H1 (cell line): ENCODE results near the gene NOS1AP. TPM values are rescaled to one million over a fixed set of nuclear protein-coding genes. Genes with fewer than 3 reads are reported as not detected.

Experiments
- CTCF ChIA-PET: fragments of 300-600 bp; sonication (Branson Sonifier 250); formaldehyde crosslinking; loops from one replicate; lab custom pipeline; 2021; ENCODE audit not compliant: partially characterized antibody; lab: Charles Lee
- POLR2A ChIA-PET: fragments of 300-600 bp; sonication (Branson Sonifier 250); formaldehyde crosslinking; loops from one replicate; lab custom pipeline; 2021; ENCODE audit warnings: inconsistent platforms; ENCODE audit not compliant: partially characterized antibody; lab: Charles Lee
- DNase-seq, 2 experiments: peaks; one replicate each; pipeline versions ENCODE4 v3.0.0 to v3.0.0-alpha.2; 2010 to 2022; ENCODE audit warnings: low spot score in 2 of 2, low read depth in 1 of 2, mixed read lengths in 1 of 2
- FAIRE-seq: peaks from 2 replicates; lab custom pipeline; 2011; peaks lifted over from hg19 to GRCh38; lab: Jason Lieb, UNC
- H2AFZ ChIP-seq: 2 replicates; pipeline ENCODE4 v1.8.1; 2012; ENCODE audit warnings: low read length, inconsistent platforms
- H2AK5ac ChIP-seq: 2 replicates; pipeline ENCODE4 v1.6.1; 2013; ENCODE audit warnings: low read depth, low read length
- H2BK120ac ChIP-seq: replicated peaks from 2 replicates; pipeline ENCODE3; 2013; ENCODE audit warnings: low read depth, low read length, inconsistent platforms
- H2BK12ac ChIP-seq: 2 replicates; pipeline ENCODE4 v1.6.1; 2013; ENCODE audit warnings: low read depth, low read length
- H2BK15ac ChIP-seq: 2 replicates; pipeline ENCODE4 v1.6.1; 2013; ENCODE audit warnings: low read length
- H2BK20ac ChIP-seq: 2 replicates; pipeline ENCODE4 v1.6.1; 2013; ENCODE audit warnings: low read length
- H2BK5ac ChIP-seq: 2 replicates; pipeline ENCODE4 v1.6.1; 2013; ENCODE audit warnings: low read depth, low read length
- H3K14ac ChIP-seq: 2 replicates; pipeline ENCODE4 v1.6.1; 2013; ENCODE audit warnings: inconsistent platforms; ENCODE audit not compliant: insufficient read length
- H3K18ac ChIP-seq: 2 replicates; pipeline ENCODE4 v1.6.1; 2013; ENCODE audit warnings: low read length; ENCODE audit errors: extremely low read depth
- H3K23ac ChIP-seq: 2 replicates; pipeline ENCODE4 v1.6.1; 2013; ENCODE audit warnings: inconsistent platforms; ENCODE audit not compliant: insufficient read length
- H3K23me2 ChIP-seq: 2 replicates; pipeline ENCODE4 v1.6.1; 2013; ENCODE audit warnings: low read depth, low read length
- H3K27ac ChIP-seq: 2 replicates; pipeline ENCODE4 v1.6.1; 2011; ENCODE audit warnings: low read depth, low read length, inconsistent platforms
- H3K27me3 ChIP-seq, 4 experiments: replicated peaks in 1 of 4; 1 replicate in 1 of 4; 2 replicates in 3 of 4; pipeline versions ENCODE4 v1.6.1 to v1.8.1; 2011 to 2013; ENCODE audit warnings: low read length in 3 of 4, mild to moderate bottlenecking in 3 of 4, inconsistent platforms in 2 of 4, mixed read lengths in 2 of 4, moderate library complexity in 1 of 4; ENCODE audit not compliant: control insufficient read depth in 3 of 4, insufficient read depth in 3 of 4; ENCODE audit errors: extremely low read depth in 1 of 4
- H3K36me3 ChIP-seq, 4 experiments: 2 replicates each; pipeline versions ENCODE4 v1.6.1 to v1.8.1; 2011 to 2013; ENCODE audit warnings: mild to moderate bottlenecking in 4 of 4, low read length in 3 of 4, moderate library complexity in 2 of 4, control low read depth in 1 of 4, inconsistent platforms in 1 of 4; ENCODE audit not compliant: insufficient read depth in 4 of 4, control insufficient read depth in 2 of 4
- H3K4ac ChIP-seq: replicated peaks from 2 replicates; pipeline ENCODE3; 2013; ENCODE audit warnings: low read length, low read depth, mixed read lengths, inconsistent platforms; ENCODE audit not compliant: insufficient read length
- H3K4me1 ChIP-seq, 4 experiments: replicated peaks in 1 of 4; 1 replicate in 1 of 4; 2 replicates in 3 of 4; pipeline versions ENCODE4 v1.6.1 to v1.8.1; 2011 to 2013; ENCODE audit warnings: low read length in 3 of 4, inconsistent platforms in 2 of 4, mixed read lengths in 1 of 4; ENCODE audit not compliant: insufficient read depth in 4 of 4, control insufficient read depth in 3 of 4
- H3K4me2 ChIP-seq, 2 experiments: 2 replicates each; pipeline versions ENCODE4 v1.6.1 to v1.8.1; 2011 to 2013; ENCODE audit warnings: low read depth in 2 of 2, low read length in 2 of 2, control low read depth in 1 of 2, inconsistent platforms in 1 of 2, mild to moderate bottlenecking in 1 of 2; ENCODE audit not compliant: insufficient read depth in 1 of 2
- H3K4me3 ChIP-seq, 4 experiments: fragments of 200-600, 300-600 bp in 1 of 4; sonication (generic), shearing (Covaris generic), sonication (Bioruptor Twin) in 1 of 4; 2 replicates each; pipeline versions ENCODE4 v1.5.1 to v1.8.1; 2011 to 2016; ENCODE audit warnings: low read length in 4 of 4, low read depth in 3 of 4, control low read depth in 2 of 4, inconsistent platforms in 2 of 4, mild to moderate bottlenecking in 2 of 4, mixed read lengths in 1 of 4, moderate library complexity in 1 of 4; ENCODE audit not compliant: insufficient read depth in 2 of 4; ENCODE audit errors: extremely low read depth in 1 of 4
- H3K56ac ChIP-seq: replicated peaks from 2 replicates; pipeline ENCODE3; 2013; ENCODE audit warnings: low read depth, mild to moderate bottlenecking, mixed read lengths, low read length, inconsistent platforms; ENCODE audit not compliant: insufficient read length
- H3K79me1 ChIP-seq: 2 replicates; pipeline ENCODE4 v1.6.1; 2013; ENCODE audit warnings: low read depth, low read length, control low read depth
- H3K79me2 ChIP-seq, 2 experiments: 2 replicates each; pipeline versions ENCODE4 v1.6.1 to v1.8.1; 2012 to 2013; ENCODE audit warnings: low read length in 2 of 2, mild to moderate bottlenecking in 2 of 2, inconsistent platforms in 1 of 2; ENCODE audit not compliant: insufficient read depth in 2 of 2, control insufficient read depth in 1 of 2
- H3K9ac ChIP-seq, 4 experiments: replicated peaks in 1 of 4; 1 replicate in 1 of 4; 2 replicates in 3 of 4; pipeline versions ENCODE4 v1.6.1 to v1.8.1; 2011 to 2013; ENCODE audit warnings: low read depth in 3 of 4, low read length in 3 of 4, control low read depth in 2 of 4, mild to moderate bottlenecking in 2 of 4, moderate library complexity in 2 of 4, inconsistent platforms in 1 of 4; ENCODE audit errors: extremely low read depth in 1 of 4
- H3K9me3 ChIP-seq, 2 experiments: 2 replicates each; pipeline versions ENCODE4 v1.6.1 to v1.8.1; 2012 to 2013; ENCODE audit warnings: mild to moderate bottlenecking in 2 of 2, moderate library complexity in 2 of 2, control low read depth in 1 of 2, inconsistent platforms in 1 of 2, low read depth in 1 of 2, low read length in 1 of 2, mixed read lengths in 1 of 2; ENCODE audit not compliant: insufficient read depth in 2 of 2
- H4K20me1 ChIP-seq, 2 experiments: replicated peaks in 1 of 2; 2 replicates each; pipeline versions ENCODE3 to v1.8.1; 2011 to 2013; ENCODE audit warnings: inconsistent platforms in 2 of 2, low read length in 2 of 2, mild to moderate bottlenecking in 1 of 2; ENCODE audit not compliant: insufficient read depth in 2 of 2, control insufficient read depth in 1 of 2
- H4K5ac ChIP-seq: 2 replicates; pipeline ENCODE4 v1.6.1; 2013; ENCODE audit warnings: low read length, low read depth, mixed read lengths, inconsistent platforms; ENCODE audit not compliant: insufficient read length
- H4K8ac ChIP-seq: 2 replicates; pipeline ENCODE4 v1.8.0; 2013; ENCODE audit warnings: mild to moderate bottlenecking, moderate library complexity, low read length, inconsistent platforms; ENCODE audit not compliant: insufficient read depth; ENCODE audit errors: extremely low read depth
- H4K91ac ChIP-seq: replicated peaks from 2 replicates; pipeline ENCODE3; 2013; ENCODE audit warnings: low read length, mixed read lengths, inconsistent platforms; ENCODE audit not compliant: insufficient read length
- BRCA1 ChIP-seq: IDR thresholded peaks from 2 replicates; pipeline ENCODE4 v1.6.1; 2012; ENCODE audit warnings: low read depth, low read length, improper control_type of control experiment
- CBX5 ChIP-seq: fragments of 300-800, 300-1000 bp; sonication (generic); IDR thresholded peaks from 2 replicates; pipeline ENCODE4 v1.7.1; 2016; ENCODE audit warnings: antibody characterized with exemption, low read length, low read depth
- CBX8 ChIP-seq: fragments of 300-800, 300-1000 bp; sonication (generic); IDR thresholded peaks from 2 replicates; pipeline ENCODE4 v1.7.1; 2016; ENCODE audit warnings: low read depth, low read length, borderline replicate concordance
- CHD2 ChIP-seq: IDR thresholded peaks from 2 replicates; pipeline ENCODE4 v1.6.1; 2012; ENCODE audit warnings: low read length, improper control_type of control experiment
- GABPA ChIP-seq: IDR thresholded peaks from 2 replicates; pipeline ENCODE4 v1.6.1; 2011; ENCODE audit warnings: mild to moderate bottlenecking, low read length, moderate library complexity, borderline replicate concordance; ENCODE audit not compliant: insufficient read depth
- JUND ChIP-seq: IDR thresholded peaks from 2 replicates; pipeline ENCODE4 v1.6.1; 2011; ENCODE audit warnings: mild to moderate bottlenecking, improper control_type of control experiment, low read length
- MAX ChIP-seq: IDR thresholded peaks from 2 replicates; pipeline ENCODE4 v1.6.1; 2012; ENCODE audit warnings: inconsistent platforms
- NRF1 ChIP-seq: IDR thresholded peaks from 2 replicates; pipeline ENCODE4 v1.6.1; 2011; ENCODE audit warnings: mild to moderate bottlenecking, low read depth, low read length, improper control_type of control experiment
- RNF2 ChIP-seq: fragments of 200-900, 300-1000 bp; sonication (generic); IDR thresholded peaks from 2 replicates; pipeline ENCODE4 v1.7.1; 2016; ENCODE audit warnings: borderline replicate concordance, low read depth, mild to moderate bottlenecking, antibody characterized with exemption, low read length; ENCODE audit not compliant: poor library complexity, severe bottlenecking; ENCODE audit errors: missing control alignments
- RXRA ChIP-seq: IDR thresholded peaks from 2 replicates; pipeline ENCODE4 v1.6.1; 2011; ENCODE audit warnings: low read depth, mild to moderate bottlenecking, low read length, moderate library complexity; ENCODE audit not compliant: insufficient read depth
- SP1 ChIP-seq: IDR thresholded peaks from 2 replicates; pipeline ENCODE4 v1.6.1; 2011; ENCODE audit warnings: low read depth, low read length
- SP2 ChIP-seq: IDR thresholded peaks from 2 replicates; pipeline ENCODE4 v1.6.1; 2012; ENCODE audit warnings: mild to moderate bottlenecking, low read length, inconsistent platforms
- SRF ChIP-seq: IDR thresholded peaks from 2 replicates; pipeline ENCODE4 v1.6.1; 2011; ENCODE audit warnings: mild to moderate bottlenecking, low read depth, low read length, moderate library complexity
- WGBS, 2 experiments: shearing (Covaris generic) in 1 of 2; methylation state at CpG; one replicate each; pipeline versions ENCODE4 v1.1.6 to v1.1.7; 2013 to 2015; ENCODE audit warnings: low lambda C conversion rate in 2 of 2, mixed read lengths in 2 of 2, inconsistent platforms in 1 of 2, low coverage in 1 of 2, missing lambda C conversion rate in 1 of 2; ENCODE audit not compliant: insufficient replicate concordance in 2 of 2, insufficient coverage in 1 of 2, insufficient read length in 1 of 2; ENCODE audit errors: extremely low coverage in 1 of 2, missing lambda C conversion rate in 1 of 2; 5-methylcytosine and 5-hydroxymethylcytosine counted together
- polyA plus RNA-seq, 7 experiments: library from polyadenylated mRNA; depleted of rRNA in 3 of 7; stranded (reverse) in 5 of 7; unstranded in 2 of 7; fragments of >200 nt in 5 of 7; fragments of 200-250 nt in 2 of 7; gene quantifications; 1 replicate in 5 of 7; 2 replicates in 1 of 7; 4 replicates in 1 of 7; pipeline versions ENCODE4 v1.2.1 to v1.2.3, GENCODE V29; 2011 to 2013; ENCODE audit warnings: missing spikeins in 2 of 7, mixed read lengths in 2 of 7
- total RNA-seq: library from RNA; stranded (reverse); fragmentation: NEBNext Ultra II Directional; extraction: Animal tissue kit (Norgen Biotek cat#: 25700); gene quantifications from 2 replicates; pipeline ENCODE4 v1.2.1, GENCODE V29; 2021

Gene NOS1AP
- total and polyA plus RNA-seq, 2 of the 8 experiments (the other 6 are each of a cell fraction or from before 2014, with no cell fraction given) = 2.4 to 12.1 TPM

- H2BK120ac ChIP-seq = no peak overlapping the region
- no peak overlapping the region for H4K5ac ChIP-seq
- no peak overlapping the region for H3K4me3 ChIP-seq
- FAIRE-seq = no peak
- H3K36me3 ChIP-seq = peaks cover 0 to 6% (median 1%) of the 10 kb centered on the region in 4 experiments; a peak in 1 of 8 replicates
- H3K79me1 ChIP-seq = no peaks in the 10 kb centered on the region
- no peak overlapping the region for H3K14ac ChIP-seq
- no peak overlapping the region for H2BK12ac ChIP-seq
- no peak overlapping the region for H3K4me2 ChIP-seq
- 93% methylated on average over 9 of the region's 10 CpGs; no CpG with 5 or more reads in 1 of the 2 experiments for WGBS, 2 experiments
- H3K4ac ChIP-seq = no peak overlapping the region
- no peak overlapping the region for H3K56ac ChIP-seq
- DNase-seq = no peak
- peaks cover 0 to 2% of the 10 kb centered on the region in 2 experiments for H4K20me1 ChIP-seq
- TF ChIP-seq JUND (no peak), NRF1 (no peak), CBX5 (no peak), GABPA (no peak), MAX (no peak), CHD2 (no peak), SP1 (no peak), CBX8 (no peak), SRF (no peak), RNF2 (no peak), BRCA1 (no peak), SP2 (no peak), RXRA (no peak)
- H4K8ac ChIP-seq = no peak overlapping the region
- H3K27ac ChIP-seq = no peak overlapping the region
- ChIA-PET CTCF (interaction anchor here (0.7 to 4.1 kb wide), 6 partner anchors 9 to 301 kb away, joined by 3 to 31 read pairs (median 4); partner anchors contain the start of gene C1orf226), POLR2A (no interaction called here)
- no peak overlapping the region for H2AFZ ChIP-seq
- H3K18ac ChIP-seq = no peak overlapping the region
- no peaks in the 10 kb centered on the region for H3K23me2 ChIP-seq
- no peak overlapping the region for H2AK5ac ChIP-seq
- H3K9me3 ChIP-seq = no peaks in the 10 kb centered on the region
- H3K23ac ChIP-seq = no peak overlapping the region
- no peak overlapping the region for H2BK15ac ChIP-seq
- no peak overlapping the region for H4K91ac ChIP-seq
- no peaks in the 10 kb centered on the region for H3K4me1 ChIP-seq
- no peaks in the 10 kb centered on the region for H3K27me3 ChIP-seq
- no peak overlapping the region; a peak in 2 of 7 replicates for H3K9ac ChIP-seq
- no peak overlapping the region for H2BK20ac ChIP-seq
- no peak overlapping the region for H2BK5ac ChIP-seq
- H3K79me2 ChIP-seq = no peaks in the 10 kb centered on the region
Observed at GRCh38 chr1:162365284-162366020, 296.0 kb downstream of the NOS1AP start.
